Tibial artery (tissue), 4 donors: ENCODE measurements around the gene BCAP31.

Source experiments
- DNase-seq, 2 donors: peaks; one replicate each; pipeline ENCODE4 v3.0.0-alpha.2; 2019
- H3K27ac ChIP-seq, 2 donors: fragments of 200-600 bp; sonication (generic) in 1 of 2; 1 replicate in 1 of 2; 2 replicates in 1 of 2; pipeline ENCODE4 v1.5.1; 2018 to 2019; ENCODE audit warnings: mild to moderate bottlenecking in 1 of 2
- H3K27me3 ChIP-seq, 2 donors: fragments of 200-600 bp; sonication (generic) in 1 of 2; one replicate each; pipeline versions ENCODE4 v1.5.1 to v1.6.0; 2016 to 2019
- H3K36me3 ChIP-seq, 3 donors: fragments of 200-600 bp; sonication (generic) in 2 of 3; one replicate each; pipeline ENCODE4 v1.5.1; 2016 to 2019; ENCODE audit warnings: mild to moderate bottlenecking in 2 of 3
- H3K4me1 ChIP-seq, 4 donors: fragments of 200-600 bp; sonication (generic) in 2 of 4; 1 replicate in 3 of 4; 2 replicates in 1 of 4; pipeline ENCODE4 v1.5.1; 2016 to 2019
- H3K4me3 ChIP-seq, 2 donors: fragments of 200-600 bp; sonication (generic) in 1 of 2; 1 replicate in 1 of 2; 2 replicates in 1 of 2; pipeline ENCODE4 v1.5.1; 2018 to 2019; ENCODE audit warnings: mild to moderate bottlenecking in 2 of 2
- H3K9me3 ChIP-seq, 3 donors: fragments of 200-600 bp; sonication (generic) in 1 of 3; one replicate each; pipeline ENCODE4 v1.5.1; 2016 to 2019
- CTCF ChIP-seq, 2 experiments: fragments of 200-600 bp in 1 of 2; fragments of 450-650 bp in 1 of 2; IDR thresholded peaks; one replicate each; pipeline ENCODE4 v1.5.1; 2017 to 2019; ENCODE audit warnings: antibody characterized with exemption in 2 of 2, mild to moderate bottlenecking in 1 of 2, moderate library complexity in 1 of 2
- intact Hi-C: fragments of 100-400 bp; cut with DNase I; formaldehyde crosslinking; loops from one replicate; pipeline ENCODE4 v1.15.0; 2023; ENCODE audit warnings: low total_unique reads

Gene BCAP31

GRCh38 chrX:153681175-153681574, 43.0 kb downstream of the BCAP31 start:
- no peak overlapping the region for H3K27ac ChIP-seq
- no peaks in the 10 kb centered on the region for H3K4me1 ChIP-seq
- H3K9me3 ChIP-seq, result no peaks in the 10 kb centered on the region
- no peaks in the 10 kb centered on the region for H3K27me3 ChIP-seq
- H3K4me3 ChIP-seq, result no peak overlapping the region
- DNase-seq, result no peak
- intact Hi-C loops, result no loop called here
- H3K36me3 ChIP-seq, result no peaks in the 10 kb centered on the region
- TF ChIP-seq CTCF (IDR thresholded peaks at IDR 0.05), result no peak

GRCh38 chrX:153674219-153674851, 49.9 kb downstream of the BCAP31 start:
- H3K27me3 ChIP-seq, result peaks cover 0 to 14% of the 10 kb centered on the region in 2 donors
- no peaks in the 10 kb centered on the region for H3K36me3 ChIP-seq
- no peak for TF ChIP-seq CTCF (IDR thresholded peaks at IDR 0.05)
- intact Hi-C loops, result loop anchor here (5.0 kb wide), 1 partner anchor 127 kb away; no protein-coding TSS in a partner anchor
- H3K9me3 ChIP-seq, result no peaks in the 10 kb centered on the region
- H3K27ac ChIP-seq, result no peak overlapping the region
- DNase-seq, result no peak
- no peak overlapping the region for H3K4me3 ChIP-seq
- H3K4me1 ChIP-seq, result peaks cover 0 to 6% (median 0%) of the 10 kb centered on the region in 4 donors

GRCh38 chrX:153673428-153674218, 50.6 kb downstream of the BCAP31 start, which contains the start of gene PNCK:
Gene PNCK, minus strand, starts transcription at chrX:153673813. Its CDS starts 737 bp downstream, at chrX:153673076.
- no peak for DNase-seq
- peaks cover 0 to 14% of the 10 kb centered on the region in 2 donors for H3K27me3 ChIP-seq

GRCh38 chrX:153672531-153673427, 51.4 kb downstream of the BCAP31 start:
- Histone ChIP-seq H3K4me1 (peaks cover 0 to 6% (median 2%) of the 10 kb centered on the region in 4 donors), H3K4me3 (peak overlapping the region; percentile 35), H3K27me3 (peaks cover 0 to 14% of the 10 kb centered on the region in 2 donors), H3K9me3 (no peaks in the 10 kb centered on the region), H3K27ac (no peak overlapping the region), H3K36me3 (no peaks in the 10 kb centered on the region)
- DNase-seq, result no peak
- TF ChIP-seq CTCF (IDR thresholded peaks at IDR 0.05), result no peak
- intact Hi-C loops, result loop anchor here (5.0 kb wide), 1 partner anchor 125 kb away; no protein-coding TSS in a partner anchor

More at GRCh38 chrX:153673428-153674218, 50.6 kb downstream of the BCAP31 start, which contains the start of gene PNCK:
- H3K9me3 ChIP-seq, result no peaks in the 10 kb centered on the region
- H3K4me1 ChIP-seq, result peaks cover 0 to 6% (median 0%) of the 10 kb centered on the region in 4 donors
- H3K27ac ChIP-seq, result no peak within 1 kb of the TSS
- H3K36me3 ChIP-seq, result no peaks in the 10 kb centered on the region
- intact Hi-C loops, result loop anchor here (5.0 kb wide), 1 partner anchor 126 kb away; no protein-coding TSS in a partner anchor
- TF ChIP-seq CTCF (IDR thresholded peaks at IDR 0.05), result no peak
- peak within 1 kb of the TSS; percentile 35 for H3K4me3 ChIP-seq
